Keratinocyte (primary cell): ENCODE data around the gene ZNF365.

Experiments used
- CTCF ChIP-seq, 3 experiments: IDR thresholded peaks in 1 of 3; conservative IDR thresholded peaks in 1 of 3; optimal IDR thresholded peaks in 1 of 3; 2 replicates in 2 of 3; 3 replicates in 1 of 3; pipeline versions ENCODE3 to v1.5.1; 2011; ENCODE audit warnings: low read length in 3 of 3, mild to moderate bottlenecking in 3 of 3, moderate library complexity in 2 of 3, control low read depth in 1 of 3, inconsistent platforms in 1 of 3; ENCODE audit not compliant: insufficient read depth in 2 of 3; ENCODE audit errors: extremely low read depth in 1 of 3
- EZH2 ChIP-seq: IDR thresholded peaks from one replicate; pipeline ENCODE4 v1.6.1; 2012; ENCODE audit warnings: inconsistent platforms, mild to moderate bottlenecking, low read length, moderate library complexity

- TF ChIP-seq CTCF (optimal IDR thresholded peaks at IDR 0.05 in 1 of 3, IDR thresholded peaks at IDR 0.05 in 1 of 3, conservative IDR thresholded peaks at IDR 0.05 in 1 of 3; ENCODE audit: extremely low read depth in 1 of 3, insufficient read depth in 2 of 3, low read length in 3 of 3) (peak in 1 of 3 experiments; percentile 21), EZH2 (no peak)
Measured at GRCh38 chr10:62414359-62414758, 40.2 kb downstream of the ZNF365 start.
